Endometrial microvascular endothelial cells (primary cell): ENCODE data around the gene S100A4. TPM values are rescaled to one million over a fixed set of nuclear protein-coding genes. Genes with fewer than 3 reads are reported as not detected.
"Not testable (repeated sequence)": the region's sequence is repeated elsewhere in the genome, so short reads cannot be mapped to it uniquely, and the experiment has no call there.

Source experiments
- in situ Hi-C: cut with HindIII; loops from 2 replicates; pipeline ENCODE4 v1.10.0; 2017; ENCODE audit warnings: low sequenced_read_pairs, low pct_unique_long_range_greater_than_20kb; ENCODE audit errors: inconsistent ontology term
- total RNA-seq: library from RNA; depleted of rRNA; stranded (reverse); fragments of >200 nt; gene quantifications from one replicate; pipeline ENCODE4 v1.2.3, GENCODE V29; 2015; ENCODE audit errors: inconsistent ontology term

S100A4 gene
- total RNA-seq, 1 donor from 2014 or later: 9.4 TPM

GRCh38 chr1:153569465-153569864, 23.9 kb upstream of the S100A4 start:
- in situ Hi-C loops: no loop called here

- in situ Hi-C loops: no loop called here
These were observed 22.9 kb upstream of the S100A4 start for GRCh38 chr1:153568367-153569099.

GRCh38 chr1:153567621-153568366, 22.2 kb upstream of the S100A4 start:
- in situ Hi-C loops: no loop called here

GRCh38 chr1:153566414-153567371, 21.1 kb upstream of the S100A4 start:
- in situ Hi-C loops: no loop called here

DNA sequence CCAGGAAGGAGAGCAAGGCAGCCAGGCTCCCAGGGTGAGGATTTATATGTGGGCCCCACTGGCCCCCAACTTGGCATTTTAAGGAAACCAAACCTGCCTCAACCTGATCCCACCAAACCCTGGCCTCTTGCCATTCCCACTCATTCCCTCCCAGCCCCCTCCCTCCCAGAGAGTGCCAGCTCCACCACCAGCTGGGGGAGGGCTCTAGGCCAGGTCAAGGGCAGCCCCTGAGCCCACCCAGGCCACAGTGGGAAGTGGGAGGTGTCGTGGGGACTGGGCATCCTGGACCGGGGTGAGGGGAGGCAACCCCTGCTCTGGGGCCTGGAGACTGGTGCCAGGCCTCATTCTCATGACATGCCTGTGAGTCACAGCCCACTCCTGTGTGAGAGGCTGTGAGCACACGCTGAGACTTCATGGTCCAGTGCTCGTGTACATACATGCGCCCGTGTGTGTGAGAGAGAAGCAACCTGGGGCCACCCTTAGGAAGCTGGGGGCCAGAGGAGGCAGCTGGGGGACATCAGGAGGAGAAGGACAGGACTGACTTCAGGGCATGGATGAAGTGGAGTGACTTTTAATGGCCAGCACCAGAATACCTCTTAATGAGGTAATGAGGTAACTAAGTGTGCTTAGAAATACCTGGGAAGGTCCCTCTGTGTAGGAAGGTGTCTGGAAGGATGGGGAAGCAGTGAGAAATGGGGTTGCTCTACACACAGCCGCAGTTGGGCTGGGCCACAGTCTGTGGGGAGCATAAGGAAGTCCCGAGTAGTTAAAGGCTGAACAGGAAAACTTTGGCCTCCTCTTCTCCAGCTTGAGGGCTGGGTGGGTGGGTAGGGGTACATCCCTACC, 20.1 kb upstream of the S100A4 start, which contains the start of gene S100A2:
Gene S100A2, minus strand, starts transcription at position 316 of the 846 bp plus-strand sequence. CDS start 1,967 bp downstream, outside the sequence.
- in situ Hi-C loops: no loop called here

DNA sequence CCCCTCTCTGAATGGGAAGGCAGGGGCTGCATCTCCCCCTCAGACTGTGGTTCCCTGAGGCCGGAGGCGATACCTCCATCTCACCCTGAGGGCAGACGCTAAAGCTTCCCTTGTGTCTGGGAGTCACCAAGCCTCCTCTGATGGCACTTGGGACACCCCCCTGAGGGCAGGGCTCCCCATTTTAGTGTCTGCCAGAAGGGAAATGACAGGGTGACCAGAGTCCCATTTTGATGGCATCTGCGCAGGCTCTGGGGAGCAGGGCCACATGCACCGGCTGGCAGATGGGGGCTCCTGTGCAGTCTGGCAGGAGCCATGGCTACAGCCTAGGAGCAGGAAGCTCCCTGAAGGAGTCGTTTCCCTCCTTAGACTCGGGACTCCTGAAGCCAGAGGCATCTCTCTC, 18.4 kb upstream of the S100A4 start:
- in situ Hi-C loops: no loop called here

DNA sequence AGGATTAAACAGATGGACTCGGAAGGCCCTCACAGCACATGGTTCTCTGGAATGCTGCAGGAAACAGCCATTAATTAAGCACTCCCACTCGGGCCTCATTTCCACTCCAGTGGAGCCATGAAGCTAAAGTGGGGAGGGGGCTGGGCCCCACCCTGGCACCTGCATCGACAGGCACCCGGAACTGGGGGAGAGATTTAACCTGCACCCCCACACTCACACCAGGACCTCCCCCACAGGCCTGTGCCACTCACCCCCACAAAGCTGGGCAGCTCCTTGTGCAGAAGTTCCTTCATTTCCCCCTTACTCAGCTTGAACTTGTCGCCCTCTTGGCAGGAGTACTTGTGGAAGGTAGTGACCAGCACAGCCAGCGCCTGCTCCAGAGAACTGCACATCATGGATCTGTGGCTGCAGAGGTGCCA, 17.9 kb upstream of the S100A4 start:
- in situ Hi-C loops: no loop called here

DNA sequence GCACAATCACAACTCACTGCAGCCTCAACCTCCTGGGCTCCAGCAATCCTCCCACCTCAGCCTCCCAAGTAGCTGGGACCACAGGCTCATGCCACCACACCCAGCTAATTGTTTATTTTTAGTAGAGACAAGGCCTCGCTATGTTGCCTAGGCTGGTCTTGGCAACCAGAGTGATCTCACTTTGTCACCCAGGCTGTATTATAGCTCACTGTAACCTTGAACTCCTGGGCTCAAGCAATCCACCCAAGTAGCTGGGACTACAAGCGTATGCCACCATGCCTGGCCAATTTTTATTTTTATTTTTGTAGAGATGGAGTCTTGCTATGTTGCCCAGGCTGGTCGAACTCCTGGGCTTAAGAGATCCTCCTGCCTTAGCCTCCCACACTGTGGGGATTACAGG, 16.4 kb upstream of the S100A4 start:
- in situ Hi-C loops: not testable (repeated sequence)

- in situ Hi-C loops: no loop called here
These were observed 15.9 kb upstream of the S100A4 start for GRCh38 chr1:153561466-153561985.

- in situ Hi-C loops: no loop called here
These were observed 15.3 kb upstream of the S100A4 start for GRCh38 chr1:153560771-153561465.

GRCh38 chr1:153560241-153560640, 14.6 kb upstream of the S100A4 start:
- in situ Hi-C loops: no loop called here

GRCh38 chr1:153557877-153558276, 12.3 kb upstream of the S100A4 start:
- in situ Hi-C loops: no loop called here

DNA sequence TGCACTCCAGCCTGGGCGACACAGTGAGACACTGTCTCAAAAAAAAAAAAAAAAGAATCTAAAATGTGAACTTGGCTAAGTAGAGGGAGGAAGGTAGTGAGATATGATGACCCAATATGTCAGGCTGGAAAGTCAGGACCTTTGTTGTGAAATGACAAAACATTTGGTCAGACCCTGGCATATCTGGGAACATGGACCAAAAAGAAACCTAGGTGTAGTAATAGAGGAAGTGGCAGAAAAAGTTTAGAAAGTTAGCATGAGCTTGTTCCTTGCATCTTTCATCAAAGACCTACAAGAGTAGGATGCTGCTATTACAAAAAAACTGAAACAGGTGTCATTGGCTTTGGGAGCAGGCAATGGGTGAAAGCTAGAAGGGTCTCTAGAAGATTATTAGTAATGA, 10.7 kb upstream of the S100A4 start:
- in situ Hi-C loops: no loop called here

DNA sequence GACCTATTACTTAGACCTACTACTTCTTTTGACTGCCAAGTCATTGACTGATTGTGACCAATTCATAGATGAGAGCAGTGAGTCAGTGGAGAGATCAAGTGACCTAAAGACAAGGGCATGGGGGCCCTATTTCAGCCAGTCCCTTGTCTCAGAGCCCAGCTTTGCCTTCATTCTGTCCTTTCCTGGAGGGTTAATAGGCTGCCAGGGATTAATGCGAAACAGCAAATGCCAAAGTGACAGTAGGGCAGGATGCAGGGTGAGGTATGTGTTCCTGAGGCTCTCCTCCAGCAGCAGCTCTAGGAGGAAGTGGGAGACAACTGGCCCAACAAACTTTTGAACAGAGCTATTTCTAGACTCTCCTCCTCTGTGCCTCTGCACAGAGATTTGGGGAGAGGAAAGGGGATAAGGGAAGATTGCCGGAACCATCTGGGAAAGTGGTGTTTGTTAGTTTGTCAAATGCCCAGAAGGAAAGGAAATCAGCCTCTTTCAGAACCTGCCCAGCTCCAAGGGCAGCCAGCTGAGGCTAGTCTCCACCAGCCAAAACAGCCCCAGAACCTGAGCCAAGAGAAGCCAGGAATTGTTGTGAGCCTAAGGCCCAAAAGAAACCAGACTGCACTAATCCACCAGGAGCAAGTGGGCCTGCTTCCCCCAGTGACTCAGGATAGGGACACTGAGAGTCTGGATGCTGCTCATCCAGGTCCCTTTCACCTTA, 8.4 kb upstream of the S100A4 start:
- in situ Hi-C loops: no loop called here

- in situ Hi-C loops: no loop called here
These were observed 7.5 kb upstream of the S100A4 start for GRCh38 chr1:153553096-153553495.

- in situ Hi-C loops: no loop called here
These were observed 6.7 kb upstream of the S100A4 start for GRCh38 chr1:153552335-153552734.
